WTC11 (cell line): ENCODE results near the gene LAMC1. TPM values are rescaled to one million over a fixed set of nuclear protein-coding genes. Genes with fewer than 3 reads are reported as not detected.

Experiments used
- ATAC-seq: fragments of 200-7000 bp; cut with Tn5 transposase; 2 replicates; pipeline ENCODE4 v1.10.0; 2021; ENCODE audit warnings: mild to moderate bottlenecking, moderate library complexity
- CTCF ChIA-PET: fragments of 300-600 bp; sonication (Branson Sonifier 250); formaldehyde crosslinking; loops from one replicate; lab custom pipeline; 2021; ENCODE audit warnings: antibody characterized with exemption; lab: Charles Lee
- POLR2A ChIA-PET: fragments of 350-600 bp; sonication (Branson Sonifier 250); formaldehyde crosslinking; loops from one replicate; lab custom pipeline; 2021; ENCODE audit warnings: antibody characterized with exemption; lab: Charles Lee
- DNase-seq: peaks from one replicate; pipeline ENCODE4 v3.0.0; 2021; ENCODE audit warnings: low spot score
- H3K27ac Mint-ChIP-seq: 2 replicates; pipeline ENCODE4 v1.8.0; 2021; ENCODE audit warnings: mixed read lengths
- H3K27me3 Mint-ChIP-seq: 2 replicates; pipeline ENCODE4 v1.8.0; 2021; ENCODE audit warnings: low read depth, mild to moderate bottlenecking, moderate library complexity, mixed read lengths
- H3K36me3 Mint-ChIP-seq: 2 replicates; pipeline ENCODE4 v1.8.0; 2021; ENCODE audit warnings: mixed read lengths
- H3K4me1 Mint-ChIP-seq: 2 replicates; pipeline ENCODE4 v1.8.0; 2022; ENCODE audit warnings: mixed read lengths
- H3K4me3 Mint-ChIP-seq: 2 replicates; pipeline ENCODE4 v1.8.0; 2021; ENCODE audit warnings: mild to moderate bottlenecking, moderate library complexity, mixed read lengths
- H3K9me3 Mint-ChIP-seq: 2 replicates; pipeline ENCODE4 v1.8.0; 2021; ENCODE audit warnings: mixed read lengths
- CBFB ChIP-seq: sonication (generic); formaldehyde crosslinking; IDR thresholded peaks from 2 replicates; pipeline ENCODE4 v1.8.1; 2022; ENCODE audit warnings: mild to moderate bottlenecking, low read depth, missing genetic modification reagents
- CREM ChIP-seq: sonication (generic); formaldehyde crosslinking; IDR thresholded peaks from 2 replicates; pipeline ENCODE4 v1.8.1; 2022; ENCODE audit warnings: mild to moderate bottlenecking, missing genetic modification reagents, moderate library complexity
- FOXK1 ChIP-seq: sonication (generic); formaldehyde crosslinking; IDR thresholded peaks from 2 replicates; pipeline ENCODE4 v1.8.0; 2022; ENCODE audit warnings: mild to moderate bottlenecking, moderate library complexity, missing genetic modification reagents
- GTF2I ChIP-seq: fragments of 250-450 bp; sonication (Bioruptor Pico); conservative IDR thresholded peaks from 2 replicates; pipeline ENCODE4 v1.4.0; 2021; ENCODE audit warnings: mild to moderate bottlenecking
- HMGA2 ChIP-seq: fragments of 250-450 bp; sonication (Bioruptor Pico); IDR thresholded peaks from 2 replicates; pipeline ENCODE4 v1.4.0; 2021; ENCODE audit warnings: mild to moderate bottlenecking, moderate library complexity
- NFATC4 ChIP-seq: fragments of 250-450 bp; sonication (Bioruptor Pico); IDR thresholded peaks from 2 replicates; pipeline ENCODE4 v1.9.0; 2021; ENCODE audit warnings: mild to moderate bottlenecking
- SMAD3 ChIP-seq: sonication (generic); formaldehyde crosslinking; IDR thresholded peaks from 2 replicates; pipeline ENCODE4 v1.8.0; 2022; ENCODE audit warnings: missing genetic modification reagents, mild to moderate bottlenecking, borderline replicate concordance
- TCF7 ChIP-seq: sonication (generic); formaldehyde crosslinking; IDR thresholded peaks from 2 replicates; pipeline ENCODE4 v1.8.0; 2022; ENCODE audit warnings: mild to moderate bottlenecking, low read depth, missing genetic modification reagents, moderate library complexity
- ZNF423 ChIP-seq: fragments of 250-450 bp; sonication (Bioruptor Pico); IDR thresholded peaks from 2 replicates; pipeline ENCODE4 v2.1.2; 2022; ENCODE audit warnings: mild to moderate bottlenecking, moderate library complexity
- total RNA-seq: library from RNA; stranded (reverse); gene quantifications from 3 replicates; pipeline ENCODE4 v1.2.3, GENCODE V29; 2021
- TF ChIP-seq, protein P1 (sequence below): sonication (generic); formaldehyde crosslinking; IDR thresholded peaks from 2 replicates; pipeline ENCODE4 v1.8.1; 2023; ENCODE audit warnings: mild to moderate bottlenecking, missing genetic modification reagents
- TF ChIP-seq, protein P2 (sequence below): sonication (generic); formaldehyde crosslinking; IDR thresholded peaks from 2 replicates; pipeline ENCODE4 v1.8.0; 2022; ENCODE audit warnings: mild to moderate bottlenecking, missing genetic modification reagents
- TF ChIP-seq, protein P3 (sequence below): fragments of 250-450 bp; sonication (Bioruptor Pico); IDR thresholded peaks from 2 replicates; pipeline ENCODE4 v1.9.0; 2021; ENCODE audit warnings: mild to moderate bottlenecking
- TF ChIP-seq, protein P4 (sequence below): sonication (generic); formaldehyde crosslinking; IDR thresholded peaks from 2 replicates; pipeline ENCODE4 v1.8.1; 2023; ENCODE audit warnings: mild to moderate bottlenecking, missing genetic modification reagents, moderate library complexity
- TF ChIP-seq, protein P5 (sequence below): fragments of 250-450 bp; sonication (Bioruptor Pico); IDR thresholded peaks from 2 replicates; pipeline ENCODE4 v1.9.0; 2021; ENCODE audit warnings: moderate library complexity, mild to moderate bottlenecking, inconsistent platforms, borderline replicate concordance
- TF ChIP-seq, protein P6 (sequence below): fragments of 250-450 bp; sonication (Bioruptor Pico); conservative IDR thresholded peaks from 2 replicates; pipeline ENCODE4 v1.9.0; 2021; ENCODE audit warnings: mild to moderate bottlenecking
- TF ChIP-seq, protein P7 (sequence below): sonication (generic); formaldehyde crosslinking; IDR thresholded peaks from 2 replicates; pipeline ENCODE4 v1.8.0; 2022; ENCODE audit warnings: missing genetic modification reagents
- TF ChIP-seq, protein P8 (sequence below): sonication (generic); formaldehyde crosslinking; IDR thresholded peaks from 2 replicates; pipeline ENCODE4 v1.8.0; 2022; ENCODE audit warnings: mild to moderate bottlenecking, missing genetic modification reagents

LAMC1 gene
- total RNA-seq, 1 experiment from 2014 or later, result 162 TPM

DNA sequence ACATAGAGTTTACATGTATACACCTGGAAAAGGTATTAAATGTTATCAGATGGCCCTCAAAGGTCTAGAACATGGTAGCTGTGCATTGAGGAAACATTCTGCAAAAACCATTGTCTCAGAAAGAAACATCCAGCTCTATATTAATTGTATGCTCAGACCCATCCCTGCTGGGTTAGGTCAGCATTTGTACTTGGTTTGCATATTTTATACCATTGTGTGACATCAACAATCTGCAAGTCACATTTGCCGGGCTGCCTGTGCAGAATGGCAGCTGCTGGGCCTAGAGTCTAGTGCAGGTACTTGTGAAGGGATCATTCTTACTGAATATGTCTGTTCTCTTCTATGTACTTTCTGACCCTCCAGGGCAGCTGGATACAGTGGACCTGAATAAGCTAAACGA, 119.0 kb downstream of the LAMC1 start (continued):
- TF ChIP-seq, protein P1, sequence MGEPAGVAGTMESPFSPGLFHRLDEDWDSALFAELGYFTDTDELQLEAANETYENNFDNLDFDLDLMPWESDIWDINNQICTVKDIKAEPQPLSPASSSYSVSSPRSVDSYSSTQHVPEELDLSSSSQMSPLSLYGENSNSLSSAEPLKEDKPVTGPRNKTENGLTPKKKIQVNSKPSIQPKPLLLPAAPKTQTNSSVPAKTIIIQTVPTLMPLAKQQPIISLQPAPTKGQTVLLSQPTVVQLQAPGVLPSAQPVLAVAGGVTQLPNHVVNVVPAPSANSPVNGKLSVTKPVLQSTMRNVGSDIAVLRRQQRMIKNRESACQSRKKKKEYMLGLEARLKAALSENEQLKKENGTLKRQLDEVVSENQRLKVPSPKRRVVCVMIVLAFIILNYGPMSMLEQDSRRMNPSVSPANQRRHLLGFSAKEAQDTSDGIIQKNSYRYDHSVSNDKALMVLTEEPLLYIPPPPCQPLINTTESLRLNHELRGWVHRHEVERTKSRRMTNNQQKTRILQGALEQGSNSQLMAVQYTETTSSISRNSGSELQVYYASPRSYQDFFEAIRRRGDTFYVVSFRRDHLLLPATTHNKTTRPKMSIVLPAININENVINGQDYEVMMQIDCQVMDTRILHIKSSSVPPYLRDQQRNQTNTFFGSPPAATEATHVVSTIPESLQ (CRISPR knock-in tag), result no peak
- TF ChIP-seq, all 79 proteins: peak for 0

DNA sequence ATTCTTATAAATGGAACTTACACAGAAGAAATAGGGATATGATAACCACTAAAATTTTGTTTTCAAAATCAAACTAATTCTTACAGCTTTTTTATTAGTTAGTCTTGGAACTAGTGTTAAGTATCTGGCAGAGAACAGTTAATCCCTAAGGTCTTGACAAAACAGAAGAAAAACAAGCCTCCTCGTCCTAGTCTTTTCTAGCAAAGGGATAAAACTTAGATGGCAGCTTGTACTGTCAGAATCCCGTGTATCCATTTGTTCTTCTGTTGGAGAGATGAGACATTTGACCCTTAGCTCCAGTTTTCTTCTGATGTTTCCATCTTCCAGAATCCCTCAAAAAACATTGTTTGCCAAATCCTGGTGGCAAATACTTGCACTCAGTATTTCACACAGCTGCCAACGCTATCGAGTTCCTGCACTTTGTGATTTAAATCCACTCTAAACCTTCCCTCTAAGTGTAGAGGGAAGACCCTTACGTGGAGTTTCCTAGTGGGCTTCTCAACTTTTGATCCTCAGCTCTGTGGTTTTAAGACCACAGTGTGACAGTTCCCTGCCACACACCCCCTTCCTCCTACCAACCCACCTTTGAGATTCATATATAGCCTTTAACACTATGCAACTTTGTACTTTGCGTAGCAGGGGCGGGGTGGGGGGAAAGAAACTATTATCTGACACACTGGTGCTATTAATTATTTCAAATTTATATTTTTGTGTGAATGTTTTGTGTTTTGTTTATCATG, 120.5 kb downstream of the LAMC1 start:
- no peaks in the 10 kb centered on the region for H3K4me1 Mint-ChIP-seq
- ChIA-PET POLR2A (no interaction called here), CTCF (no interaction called here)
- H3K36me3 Mint-ChIP-seq, result peaks cover 15% of the 10 kb centered on the region
- no peaks in the 10 kb centered on the region for H3K9me3 Mint-ChIP-seq
- DNase-seq (no peak), ATAC-seq (no peak)
- H3K27ac Mint-ChIP-seq, result no peak overlapping the region
- H3K27me3 Mint-ChIP-seq, result no peaks in the 10 kb centered on the region
- no peak overlapping the region for H3K4me3 Mint-ChIP-seq
- TF ChIP-seq, protein P2, sequence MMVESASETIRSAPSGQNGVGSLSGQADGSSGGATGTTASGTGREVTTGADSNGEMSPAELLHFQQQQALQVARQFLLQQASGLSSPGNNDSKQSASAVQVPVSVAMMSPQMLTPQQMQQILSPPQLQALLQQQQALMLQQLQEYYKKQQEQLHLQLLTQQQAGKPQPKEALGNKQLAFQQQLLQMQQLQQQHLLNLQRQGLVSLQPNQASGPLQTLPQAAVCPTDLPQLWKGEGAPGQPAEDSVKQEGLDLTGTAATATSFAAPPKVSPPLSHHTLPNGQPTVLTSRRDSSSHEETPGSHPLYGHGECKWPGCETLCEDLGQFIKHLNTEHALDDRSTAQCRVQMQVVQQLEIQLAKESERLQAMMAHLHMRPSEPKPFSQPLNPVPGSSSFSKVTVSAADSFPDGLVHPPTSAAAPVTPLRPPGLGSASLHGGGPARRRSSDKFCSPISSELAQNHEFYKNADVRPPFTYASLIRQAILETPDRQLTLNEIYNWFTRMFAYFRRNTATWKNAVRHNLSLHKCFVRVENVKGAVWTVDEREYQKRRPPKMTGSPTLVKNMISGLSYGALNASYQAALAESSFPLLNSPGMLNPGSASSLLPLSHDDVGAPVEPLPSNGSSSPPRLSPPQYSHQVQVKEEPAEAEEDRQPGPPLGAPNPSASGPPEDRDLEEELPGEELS (CRISPR knock-in tag), result no peak
- TF ChIP-seq, protein P3, sequence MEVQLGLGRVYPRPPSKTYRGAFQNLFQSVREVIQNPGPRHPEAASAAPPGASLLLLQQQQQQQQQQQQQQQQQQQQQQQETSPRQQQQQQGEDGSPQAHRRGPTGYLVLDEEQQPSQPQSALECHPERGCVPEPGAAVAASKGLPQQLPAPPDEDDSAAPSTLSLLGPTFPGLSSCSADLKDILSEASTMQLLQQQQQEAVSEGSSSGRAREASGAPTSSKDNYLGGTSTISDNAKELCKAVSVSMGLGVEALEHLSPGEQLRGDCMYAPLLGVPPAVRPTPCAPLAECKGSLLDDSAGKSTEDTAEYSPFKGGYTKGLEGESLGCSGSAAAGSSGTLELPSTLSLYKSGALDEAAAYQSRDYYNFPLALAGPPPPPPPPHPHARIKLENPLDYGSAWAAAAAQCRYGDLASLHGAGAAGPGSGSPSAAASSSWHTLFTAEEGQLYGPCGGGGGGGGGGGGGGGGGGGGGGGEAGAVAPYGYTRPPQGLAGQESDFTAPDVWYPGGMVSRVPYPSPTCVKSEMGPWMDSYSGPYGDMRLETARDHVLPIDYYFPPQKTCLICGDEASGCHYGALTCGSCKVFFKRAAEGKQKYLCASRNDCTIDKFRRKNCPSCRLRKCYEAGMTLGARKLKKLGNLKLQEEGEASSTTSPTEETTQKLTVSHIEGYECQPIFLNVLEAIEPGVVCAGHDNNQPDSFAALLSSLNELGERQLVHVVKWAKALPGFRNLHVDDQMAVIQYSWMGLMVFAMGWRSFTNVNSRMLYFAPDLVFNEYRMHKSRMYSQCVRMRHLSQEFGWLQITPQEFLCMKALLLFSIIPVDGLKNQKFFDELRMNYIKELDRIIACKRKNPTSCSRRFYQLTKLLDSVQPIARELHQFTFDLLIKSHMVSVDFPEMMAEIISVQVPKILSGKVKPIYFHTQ (CRISPR knock-in tag), result no peak
- no peak for TF ChIP-seq CBFB
- TF ChIP-seq, protein P4, sequence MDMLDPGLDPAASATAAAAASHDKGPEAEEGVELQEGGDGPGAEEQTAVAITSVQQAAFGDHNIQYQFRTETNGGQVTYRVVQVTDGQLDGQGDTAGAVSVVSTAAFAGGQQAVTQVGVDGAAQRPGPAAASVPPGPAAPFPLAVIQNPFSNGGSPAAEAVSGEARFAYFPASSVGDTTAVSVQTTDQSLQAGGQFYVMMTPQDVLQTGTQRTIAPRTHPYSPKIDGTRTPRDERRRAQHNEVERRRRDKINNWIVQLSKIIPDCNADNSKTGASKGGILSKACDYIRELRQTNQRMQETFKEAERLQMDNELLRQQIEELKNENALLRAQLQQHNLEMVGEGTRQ, result no peak
- TF ChIP-seq, protein P5, sequence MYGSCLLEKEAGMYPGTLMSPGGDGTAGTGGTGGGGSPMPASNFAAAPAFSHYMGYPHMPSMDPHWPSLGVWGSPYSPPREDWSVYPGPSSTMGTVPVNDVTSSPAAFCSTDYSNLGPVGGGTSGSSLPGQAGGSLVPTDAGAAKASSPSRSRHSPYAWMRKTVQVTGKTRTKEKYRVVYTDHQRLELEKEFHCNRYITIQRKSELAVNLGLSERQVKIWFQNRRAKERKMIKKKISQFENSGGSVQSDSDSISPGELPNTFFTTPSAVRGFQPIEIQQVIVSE (CRISPR knock-in tag), result no peak
- TF ChIP-seq, protein P6, sequence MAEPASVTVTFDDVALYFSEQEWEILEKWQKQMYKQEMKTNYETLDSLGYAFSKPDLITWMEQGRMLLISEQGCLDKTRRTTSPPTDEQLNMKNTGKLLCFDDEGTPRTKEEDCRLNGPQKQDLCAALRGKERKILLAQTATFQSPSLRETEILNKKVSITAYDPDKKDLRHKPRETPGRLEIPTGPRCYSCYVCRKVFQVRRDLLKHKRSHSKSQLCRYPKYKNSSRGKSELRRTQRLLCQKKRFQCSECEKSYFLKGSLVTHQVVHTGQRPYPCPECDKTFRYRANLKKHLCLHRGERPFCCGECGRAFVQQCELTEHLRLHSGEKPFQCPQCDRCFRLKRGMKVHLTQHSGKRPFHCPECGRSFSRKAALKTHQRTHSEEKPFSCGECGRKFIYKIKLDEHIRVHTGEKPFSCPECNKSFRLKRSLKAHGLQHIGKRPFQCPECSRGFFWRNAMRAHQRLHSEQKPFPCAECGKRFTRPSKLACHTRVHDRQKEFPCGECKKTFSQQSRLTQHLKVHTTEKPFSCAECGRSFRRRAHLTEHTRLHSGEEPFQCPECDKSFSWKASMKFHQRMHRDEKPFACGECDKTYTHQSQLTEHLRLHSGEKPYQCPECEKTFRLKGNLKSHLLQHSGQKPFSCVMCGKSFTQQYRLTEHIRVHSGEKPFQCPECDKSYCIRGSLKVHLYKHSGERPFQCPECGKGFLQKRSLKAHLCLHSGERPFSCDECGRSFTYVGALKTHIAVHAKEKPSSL, result no peak
- TF ChIP-seq, protein P7, sequence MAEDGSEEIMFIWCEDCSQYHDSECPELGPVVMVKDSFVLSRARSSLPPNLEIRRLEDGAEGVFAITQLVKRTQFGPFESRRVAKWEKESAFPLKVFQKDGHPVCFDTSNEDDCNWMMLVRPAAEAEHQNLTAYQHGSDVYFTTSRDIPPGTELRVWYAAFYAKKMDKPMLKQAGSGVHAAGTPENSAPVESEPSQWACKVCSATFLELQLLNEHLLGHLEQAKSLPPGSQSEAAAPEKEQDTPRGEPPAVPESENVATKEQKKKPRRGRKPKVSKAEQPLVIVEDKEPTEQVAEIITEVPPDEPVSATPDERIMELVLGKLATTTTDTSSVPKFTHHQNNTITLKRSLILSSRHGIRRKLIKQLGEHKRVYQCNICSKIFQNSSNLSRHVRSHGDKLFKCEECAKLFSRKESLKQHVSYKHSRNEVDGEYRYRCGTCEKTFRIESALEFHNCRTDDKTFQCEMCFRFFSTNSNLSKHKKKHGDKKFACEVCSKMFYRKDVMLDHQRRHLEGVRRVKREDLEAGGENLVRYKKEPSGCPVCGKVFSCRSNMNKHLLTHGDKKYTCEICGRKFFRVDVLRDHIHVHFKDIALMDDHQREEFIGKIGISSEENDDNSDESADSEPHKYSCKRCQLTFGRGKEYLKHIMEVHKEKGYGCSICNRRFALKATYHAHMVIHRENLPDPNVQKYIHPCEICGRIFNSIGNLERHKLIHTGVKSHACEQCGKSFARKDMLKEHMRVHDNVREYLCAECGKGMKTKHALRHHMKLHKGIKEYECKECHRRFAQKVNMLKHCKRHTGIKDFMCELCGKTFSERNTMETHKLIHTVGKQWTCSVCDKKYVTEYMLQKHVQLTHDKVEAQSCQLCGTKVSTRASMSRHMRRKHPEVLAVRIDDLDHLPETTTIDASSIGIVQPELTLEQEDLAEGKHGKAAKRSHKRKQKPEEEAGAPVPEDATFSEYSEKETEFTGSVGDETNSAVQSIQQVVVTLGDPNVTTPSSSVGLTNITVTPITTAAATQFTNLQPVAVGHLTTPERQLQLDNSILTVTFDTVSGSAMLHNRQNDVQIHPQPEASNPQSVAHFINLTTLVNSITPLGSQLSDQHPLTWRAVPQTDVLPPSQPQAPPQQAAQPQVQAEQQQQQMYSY (CRISPR knock-in tag), result no peak
- no peak for TF ChIP-seq ZNF423
- no peak for TF ChIP-seq CREM (CRISPR knock-in tag)
- TF ChIP-seq GTF2I (CRISPR knock-in tag), result no peak
- TF ChIP-seq SMAD3, result no peak
- no peak for TF ChIP-seq NFATC4 (CRISPR knock-in tag)
- no peak for TF ChIP-seq FOXK1 (CRISPR knock-in tag)
- TF ChIP-seq, protein P8, sequence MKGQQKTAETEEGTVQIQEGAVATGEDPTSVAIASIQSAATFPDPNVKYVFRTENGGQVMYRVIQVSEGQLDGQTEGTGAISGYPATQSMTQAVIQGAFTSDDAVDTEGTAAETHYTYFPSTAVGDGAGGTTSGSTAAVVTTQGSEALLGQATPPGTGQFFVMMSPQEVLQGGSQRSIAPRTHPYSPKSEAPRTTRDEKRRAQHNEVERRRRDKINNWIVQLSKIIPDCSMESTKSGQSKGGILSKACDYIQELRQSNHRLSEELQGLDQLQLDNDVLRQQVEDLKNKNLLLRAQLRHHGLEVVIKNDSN, result no peak
- no peak for TF ChIP-seq HMGA2 (CRISPR knock-in tag)
- no peak for TF ChIP-seq TCF7 (CRISPR knock-in tag)
